Neural cell (in vitro differentiated cells): ENCODE measurements around the gene RAPGEF2. TPM values are rescaled to one million over a fixed set of nuclear protein-coding genes. Genes with fewer than 3 reads are reported as not detected.

Source experiments
- H2AFZ ChIP-seq: fragments of 200-600, 300-800 bp; sonication (generic), shearing (Covaris generic); 2 replicates; pipeline ENCODE4 v1.6.0; 2014; ENCODE audit warnings: low read depth, mild to moderate bottlenecking, antibody characterized with exemption, low read length, moderate library complexity
- H3F3A ChIP-seq: fragments of 200-600 bp; shearing (Covaris generic); 2 replicates; pipeline ENCODE4 v1.6.1; 2016; ENCODE audit warnings: mild to moderate bottlenecking, moderate library complexity, mixed read lengths, antibody characterized with exemption, low read length; ENCODE audit not compliant: insufficient read depth, poor library complexity, severe bottlenecking
- H3K27ac ChIP-seq: fragments of 200-600, 300-800 bp; sonication (generic), shearing (Covaris generic); 2 replicates; pipeline ENCODE4 v1.5.1; 2014; ENCODE audit warnings: mild to moderate bottlenecking, low read length, moderate library complexity
- H3K27me3 ChIP-seq: fragments of 300-800, 200-600 bp; sonication (generic), shearing (Covaris generic); 2 replicates; pipeline ENCODE4 v1.6.0; 2014; ENCODE audit warnings: mild to moderate bottlenecking, low read depth, low read length, moderate library complexity; ENCODE audit not compliant: insufficient read depth
- H3K36me3 ChIP-seq: fragments of 300-800, 200-600 bp; sonication (generic), shearing (Covaris generic); 2 replicates; pipeline ENCODE4 v1.5.1; 2014; ENCODE audit warnings: mild to moderate bottlenecking, antibody characterized with exemption, low read length, moderate library complexity; ENCODE audit not compliant: insufficient read depth
- H3K4me2 ChIP-seq: fragments of 300-800, 200-600 bp; sonication (generic), shearing (Covaris generic); 2 replicates; pipeline ENCODE4 v1.6.0; 2014; ENCODE audit warnings: mild to moderate bottlenecking, low read length
- H3K4me3 ChIP-seq: fragments of 300-800, 200-600 bp; sonication (generic), shearing (Covaris generic); 2 replicates; pipeline ENCODE4 v1.5.1; 2014; ENCODE audit warnings: mild to moderate bottlenecking, low read length, moderate library complexity
- H3K79me2 ChIP-seq: fragments of 200-600 bp; shearing (Covaris generic); replicated peaks from 2 replicates; pipeline ENCODE4 v1.6.0; 2014; ENCODE audit warnings: mild to moderate bottlenecking, low read length, moderate library complexity; ENCODE audit not compliant: insufficient read depth
- H3K9ac ChIP-seq: fragments of 300-800, 200-600 bp; sonication (generic), shearing (Covaris generic); 2 replicates; pipeline ENCODE4 v1.6.1; 2016; ENCODE audit warnings: mild to moderate bottlenecking, low read length, mixed read lengths
- H3K9me2 ChIP-seq: fragments of 200-600 bp; shearing (Covaris generic); 2 replicates; pipeline ENCODE4 v1.6.1; 2016; ENCODE audit warnings: mild to moderate bottlenecking, low read length, mixed read lengths; ENCODE audit not compliant: insufficient read depth
- H3K9me3 ChIP-seq: fragments of 200-600, 300-800 bp; sonication (generic), shearing (Covaris generic); 2 replicates; pipeline ENCODE4 v1.6.1; 2016; ENCODE audit warnings: mild to moderate bottlenecking, mixed run types, low read length, moderate library complexity, mixed read lengths
- H4K20me1 ChIP-seq: fragments of 200-600 bp; shearing (Covaris generic); 2 replicates; pipeline ENCODE4 v1.6.1; 2016; ENCODE audit warnings: mild to moderate bottlenecking, mixed run types; ENCODE audit not compliant: insufficient read depth
- EP300 ChIP-seq: fragments of 450-650 bp; conservative IDR thresholded peaks from 2 replicates; pipeline ENCODE4 v1.6.1; 2014; ENCODE audit warnings: antibody characterized with exemption, mild to moderate bottlenecking, moderate library complexity; ENCODE audit not compliant: poor library complexity, severe bottlenecking
- EZH2 ChIP-seq: fragments of 200-600, 300-800 bp; shearing (Covaris generic), sonication (generic); IDR thresholded peaks from 2 replicates; pipeline ENCODE4 v1.6.1; 2014; ENCODE audit warnings: antibody characterized with exemption, low read length, borderline replicate concordance, mild to moderate bottlenecking; ENCODE audit not compliant: insufficient read depth, poor library complexity, severe bottlenecking
- MXI1 ChIP-seq: fragments of 450-650 bp; conservative IDR thresholded peaks from 2 replicates; pipeline ENCODE4 v1.6.1; 2014; ENCODE audit warnings: antibody characterized with exemption, mild to moderate bottlenecking; ENCODE audit not compliant: poor library complexity, severe bottlenecking
- POLR2AphosphoS5 ChIP-seq: IDR thresholded peaks from 2 replicates; pipeline ENCODE4 v1.6.1; 2012
- RAD21 ChIP-seq: fragments of 450-650 bp; conservative IDR thresholded peaks from 2 replicates; pipeline ENCODE4 v1.6.1; 2014; ENCODE audit warnings: antibody characterized with exemption, mild to moderate bottlenecking, moderate library complexity
- SMC3 ChIP-seq: fragments of 450-650 bp; conservative IDR thresholded peaks from 2 replicates; pipeline ENCODE4 v1.6.1; 2014; ENCODE audit warnings: antibody characterized with exemption, mild to moderate bottlenecking, moderate library complexity; ENCODE audit not compliant: poor library complexity
- TAF1 ChIP-seq: IDR thresholded peaks from 2 replicates; pipeline ENCODE4 v1.6.1; 2012; ENCODE audit warnings: low read depth
- polyA plus RNA-seq: library from polyadenylated mRNA; depleted of rRNA; stranded (reverse); fragments of >200 nt; gene quantifications from 2 replicates; pipeline ENCODE4 v1.2.3, GENCODE V29; 2014
- TF ChIP-seq, protein P1 (sequence below): fragments of 450-650 bp; IDR thresholded peaks from 2 replicates; pipeline ENCODE4 v1.5.1; 2014; ENCODE audit warnings: antibody characterized with exemption, mild to moderate bottlenecking, moderate library complexity; ENCODE audit not compliant: poor library complexity, severe bottlenecking
- TF ChIP-seq, protein P2 (sequence below): IDR thresholded peaks from 2 replicates; pipeline ENCODE4 v1.6.1; 2012; ENCODE audit warnings: borderline replicate concordance

Gene RAPGEF2
- polyA plus RNA-seq, 1 donor from 2014 or later: 134 TPM

- Histone ChIP-seq H4K20me1 (peaks cover 54% of the 10 kb centered on the region), H3F3A (no peaks in the 10 kb centered on the region), H3K79me2 (peaks cover 99% of the 10 kb centered on the region), H3K4me3 (peak overlapping the region; percentile 11), H3K27ac (no peak overlapping the region), H2AFZ (no peak overlapping the region), H3K27me3 (no peaks in the 10 kb centered on the region), H3K36me3 (no peaks in the 10 kb centered on the region), H3K9me2 (no peaks in the 10 kb centered on the region), H3K9ac (no peak overlapping the region), H3K9me3 (no peaks in the 10 kb centered on the region), H3K4me2 (no peak overlapping the region)
- TF ChIP-seq, protein P1, sequence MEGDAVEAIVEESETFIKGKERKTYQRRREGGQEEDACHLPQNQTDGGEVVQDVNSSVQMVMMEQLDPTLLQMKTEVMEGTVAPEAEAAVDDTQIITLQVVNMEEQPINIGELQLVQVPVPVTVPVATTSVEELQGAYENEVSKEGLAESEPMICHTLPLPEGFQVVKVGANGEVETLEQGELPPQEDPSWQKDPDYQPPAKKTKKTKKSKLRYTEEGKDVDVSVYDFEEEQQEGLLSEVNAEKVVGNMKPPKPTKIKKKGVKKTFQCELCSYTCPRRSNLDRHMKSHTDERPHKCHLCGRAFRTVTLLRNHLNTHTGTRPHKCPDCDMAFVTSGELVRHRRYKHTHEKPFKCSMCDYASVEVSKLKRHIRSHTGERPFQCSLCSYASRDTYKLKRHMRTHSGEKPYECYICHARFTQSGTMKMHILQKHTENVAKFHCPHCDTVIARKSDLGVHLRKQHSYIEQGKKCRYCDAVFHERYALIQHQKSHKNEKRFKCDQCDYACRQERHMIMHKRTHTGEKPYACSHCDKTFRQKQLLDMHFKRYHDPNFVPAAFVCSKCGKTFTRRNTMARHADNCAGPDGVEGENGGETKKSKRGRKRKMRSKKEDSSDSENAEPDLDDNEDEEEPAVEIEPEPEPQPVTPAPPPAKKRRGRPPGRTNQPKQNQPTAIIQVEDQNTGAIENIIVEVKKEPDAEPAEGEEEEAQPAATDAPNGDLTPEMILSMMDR: no peak
- no peak for TF ChIP-seq SMC3
- no peak for TF ChIP-seq EP300
- no peak for TF ChIP-seq POLR2AphosphoS5
- TF ChIP-seq RAD21: no peak
- TF ChIP-seq TAF1: no peak
- TF ChIP-seq EZH2: no peak
- TF ChIP-seq MXI1: no peak
- TF ChIP-seq, protein P2, sequence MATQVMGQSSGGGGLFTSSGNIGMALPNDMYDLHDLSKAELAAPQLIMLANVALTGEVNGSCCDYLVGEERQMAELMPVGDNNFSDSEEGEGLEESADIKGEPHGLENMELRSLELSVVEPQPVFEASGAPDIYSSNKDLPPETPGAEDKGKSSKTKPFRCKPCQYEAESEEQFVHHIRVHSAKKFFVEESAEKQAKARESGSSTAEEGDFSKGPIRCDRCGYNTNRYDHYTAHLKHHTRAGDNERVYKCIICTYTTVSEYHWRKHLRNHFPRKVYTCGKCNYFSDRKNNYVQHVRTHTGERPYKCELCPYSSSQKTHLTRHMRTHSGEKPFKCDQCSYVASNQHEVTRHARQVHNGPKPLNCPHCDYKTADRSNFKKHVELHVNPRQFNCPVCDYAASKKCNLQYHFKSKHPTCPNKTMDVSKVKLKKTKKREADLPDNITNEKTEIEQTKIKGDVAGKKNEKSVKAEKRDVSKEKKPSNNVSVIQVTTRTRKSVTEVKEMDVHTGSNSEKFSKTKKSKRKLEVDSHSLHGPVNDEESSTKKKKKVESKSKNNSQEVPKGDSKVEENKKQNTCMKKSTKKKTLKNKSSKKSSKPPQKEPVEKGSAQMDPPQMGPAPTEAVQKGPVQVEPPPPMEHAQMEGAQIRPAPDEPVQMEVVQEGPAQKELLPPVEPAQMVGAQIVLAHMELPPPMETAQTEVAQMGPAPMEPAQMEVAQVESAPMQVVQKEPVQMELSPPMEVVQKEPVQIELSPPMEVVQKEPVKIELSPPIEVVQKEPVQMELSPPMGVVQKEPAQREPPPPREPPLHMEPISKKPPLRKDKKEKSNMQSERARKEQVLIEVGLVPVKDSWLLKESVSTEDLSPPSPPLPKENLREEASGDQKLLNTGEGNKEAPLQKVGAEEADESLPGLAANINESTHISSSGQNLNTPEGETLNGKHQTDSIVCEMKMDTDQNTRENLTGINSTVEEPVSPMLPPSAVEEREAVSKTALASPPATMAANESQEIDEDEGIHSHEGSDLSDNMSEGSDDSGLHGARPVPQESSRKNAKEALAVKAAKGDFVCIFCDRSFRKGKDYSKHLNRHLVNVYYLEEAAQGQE: no peak
Measured at GRCh38 chr4:159145318-159145991, 42.6 kb downstream of the RAPGEF2 start.

GRCh38 chr4:159145992-159146330 is 43.1 kb downstream of the RAPGEF2 start:
- Histone ChIP-seq H4K20me1 (peaks cover 59% of the 10 kb centered on the region), H3F3A (no peaks in the 10 kb centered on the region), H3K9ac (no peak overlapping the region), H3K27me3 (no peaks in the 10 kb centered on the region), H3K4me3 (peak overlapping the region; percentile 11), H2AFZ (no peak overlapping the region), H3K36me3 (no peaks in the 10 kb centered on the region), H3K79me2 (peaks cover 100% of the 10 kb centered on the region), H3K9me3 (no peaks in the 10 kb centered on the region), H3K4me2 (no peak overlapping the region), H3K9me2 (no peaks in the 10 kb centered on the region), H3K27ac (no peak overlapping the region)
- TF ChIP-seq RAD21 (no peak), EP300 (no peak), EZH2 (no peak), MXI1 (no peak), TAF1 (no peak)
- TF ChIP-seq, protein P1: no peak
